DND-41 (cell line): Measurements from ENCODE around the gene SIPA1L3.

Experiments
- ATAC-seq: fragments of 200-7000 bp; cut with Tn5 transposase; 3 replicates; pipeline ENCODE4 v1.9.1; 2021; ENCODE audit warnings: low read depth; ENCODE audit not compliant: insufficient read depth
- DNase-seq: peaks from one replicate; pipeline ENCODE4 v3.0.0-alpha.2; 2020
- H2AFZ ChIP-seq: 2 replicates; pipeline ENCODE4 v1.6.0; 2012; ENCODE audit warnings: low read depth, low read length
- H3K27ac ChIP-seq: 2 replicates; pipeline ENCODE4 v1.5.1; 2012; ENCODE audit warnings: low read length, inconsistent platforms
- H3K27me3 ChIP-seq: fragments of 200-600 bp; sonication (generic); 2 replicates; pipeline ENCODE4 v1.6.0; 2012; ENCODE audit warnings: low read length, mild to moderate bottlenecking, inconsistent platforms; ENCODE audit not compliant: insufficient read depth, poor library complexity
- H3K36me3 ChIP-seq: 2 replicates; pipeline ENCODE4 v1.5.1; 2012; ENCODE audit warnings: low read length, inconsistent platforms; ENCODE audit not compliant: insufficient read depth
- H3K4me1 ChIP-seq: 2 replicates; pipeline ENCODE4 v1.5.1; 2012; ENCODE audit warnings: mild to moderate bottlenecking, low read length; ENCODE audit not compliant: insufficient read depth
- H3K4me2 ChIP-seq: 2 replicates; pipeline ENCODE4 v1.6.0; 2012; ENCODE audit warnings: mild to moderate bottlenecking, moderate library complexity, low read length, inconsistent platforms; ENCODE audit not compliant: insufficient read depth
- H3K4me3 ChIP-seq, 2 experiments: fragments of 200-600 bp in 1 of 2; shearing (Covaris generic) in 1 of 2; 2 replicates each; pipeline ENCODE4 v1.5.1; 2012 to 2016; ENCODE audit warnings: inconsistent platforms in 2 of 2, low read length in 2 of 2, mild to moderate bottlenecking in 2 of 2, low read depth in 1 of 2, moderate library complexity in 1 of 2
- H3K79me2 ChIP-seq: 2 replicates; pipeline ENCODE4 v1.6.0; 2012; ENCODE audit warnings: low read length, inconsistent platforms; ENCODE audit not compliant: insufficient read depth
- H3K9ac ChIP-seq: 2 replicates; pipeline ENCODE4 v1.6.0; 2012; ENCODE audit warnings: low read depth, mild to moderate bottlenecking, inconsistent platforms, low read length, moderate library complexity
- H3K9me3 ChIP-seq: 2 replicates; pipeline ENCODE4 v1.5.1; 2012; ENCODE audit warnings: low read length, moderate library complexity, mild to moderate bottlenecking, inconsistent platforms; ENCODE audit not compliant: insufficient read depth, severe bottlenecking
- H4K20me1 ChIP-seq: 2 replicates; pipeline ENCODE4 v1.6.0; 2012; ENCODE audit warnings: low read length; ENCODE audit not compliant: insufficient read depth
- EZH2 ChIP-seq: IDR thresholded peaks from 3 replicates; pipeline ENCODE4 v1.6.1; 2012; ENCODE audit warnings: borderline replicate concordance, low read depth, mild to moderate bottlenecking, moderate library complexity, low read length, inconsistent platforms; ENCODE audit not compliant: severe bottlenecking
- TF ChIP-seq, protein P1 (sequence below): IDR thresholded peaks from 2 replicates; pipeline ENCODE4 v1.5.1; 2012; ENCODE audit warnings: borderline replicate concordance, low read length, moderate library complexity, mild to moderate bottlenecking; ENCODE audit not compliant: poor library complexity, severe bottlenecking; ENCODE audit errors: extremely low read depth

Gene SIPA1L3

DNA sequence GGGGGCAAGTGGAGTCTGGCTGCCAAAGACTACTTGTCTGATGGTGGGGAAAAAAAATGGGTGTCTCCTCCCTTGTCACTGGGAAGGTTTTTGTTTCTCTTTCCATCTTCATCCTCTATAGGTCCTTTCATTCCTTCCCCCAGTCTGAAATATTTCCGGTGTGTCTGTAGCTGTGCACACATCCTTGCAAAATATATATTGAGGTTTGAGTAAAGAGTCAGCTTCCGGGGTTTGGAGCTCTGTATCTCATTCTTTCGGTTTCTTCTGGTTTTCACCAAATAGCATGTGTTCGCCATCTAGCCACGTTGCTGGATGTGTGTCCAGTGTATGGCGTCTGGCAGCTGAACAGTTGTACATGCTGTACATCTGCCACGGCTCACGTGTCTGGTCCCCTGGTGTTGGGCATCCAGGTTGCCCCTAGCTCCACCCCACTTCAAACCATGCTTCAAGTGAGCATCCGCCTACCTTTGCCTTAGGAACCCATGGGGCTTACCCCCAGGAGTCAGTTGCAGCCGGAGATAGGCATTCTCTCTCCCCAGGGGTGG, 142.2 kb downstream of the SIPA1L3 start:
- Histone ChIP-seq H3K4me1 (peaks cover 36% of the 10 kb centered on the region), H3K36me3 (no peaks in the 10 kb centered on the region), H3K4me2 (peak overlapping the region; percentile 45), H3K9ac (peak overlapping the region; percentile 36), H3K9me3 (no peaks in the 10 kb centered on the region), H3K27ac (peak overlapping the region; percentile 83), H2AFZ (peak overlapping the region; percentile 76), H3K79me2 (no peaks in the 10 kb centered on the region), H3K27me3 (no peaks in the 10 kb centered on the region), H3K4me3 (peak overlapping the region in 1 of 2 experiments; percentile 26; a peak in 2 of 4 replicates), H4K20me1 (peaks cover 2% of the 10 kb centered on the region; the same call in 1 of the 2 replicates)
- DNase-seq = peak; percentile 67
- TF ChIP-seq EZH2 = no peak
- TF ChIP-seq, protein P1, sequence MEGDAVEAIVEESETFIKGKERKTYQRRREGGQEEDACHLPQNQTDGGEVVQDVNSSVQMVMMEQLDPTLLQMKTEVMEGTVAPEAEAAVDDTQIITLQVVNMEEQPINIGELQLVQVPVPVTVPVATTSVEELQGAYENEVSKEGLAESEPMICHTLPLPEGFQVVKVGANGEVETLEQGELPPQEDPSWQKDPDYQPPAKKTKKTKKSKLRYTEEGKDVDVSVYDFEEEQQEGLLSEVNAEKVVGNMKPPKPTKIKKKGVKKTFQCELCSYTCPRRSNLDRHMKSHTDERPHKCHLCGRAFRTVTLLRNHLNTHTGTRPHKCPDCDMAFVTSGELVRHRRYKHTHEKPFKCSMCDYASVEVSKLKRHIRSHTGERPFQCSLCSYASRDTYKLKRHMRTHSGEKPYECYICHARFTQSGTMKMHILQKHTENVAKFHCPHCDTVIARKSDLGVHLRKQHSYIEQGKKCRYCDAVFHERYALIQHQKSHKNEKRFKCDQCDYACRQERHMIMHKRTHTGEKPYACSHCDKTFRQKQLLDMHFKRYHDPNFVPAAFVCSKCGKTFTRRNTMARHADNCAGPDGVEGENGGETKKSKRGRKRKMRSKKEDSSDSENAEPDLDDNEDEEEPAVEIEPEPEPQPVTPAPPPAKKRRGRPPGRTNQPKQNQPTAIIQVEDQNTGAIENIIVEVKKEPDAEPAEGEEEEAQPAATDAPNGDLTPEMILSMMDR = no peak
- ATAC-seq = peak; percentile 91

DNA sequence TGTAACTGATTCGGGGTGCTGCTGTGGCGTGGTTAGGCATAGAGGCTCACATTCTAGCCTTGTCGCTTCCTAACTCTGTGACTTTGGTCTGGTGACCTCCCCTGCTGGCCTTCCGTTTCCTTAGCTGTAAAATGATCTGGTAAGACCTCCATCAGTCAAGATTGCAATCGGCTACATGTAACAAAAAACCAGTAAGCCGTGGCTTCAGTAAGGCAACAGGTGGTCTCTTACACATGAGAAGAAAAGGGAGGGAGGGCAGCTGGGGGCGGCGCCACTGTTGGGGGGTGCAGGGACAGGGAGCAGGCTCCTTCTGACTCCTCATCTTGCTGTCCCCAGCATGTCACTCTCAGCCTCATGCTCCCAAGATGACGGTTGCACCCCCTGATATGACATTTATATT, 148.0 kb downstream of the SIPA1L3 start:
- no peak for TF ChIP-seq EZH2
- TF ChIP-seq, protein P1 = no peak
- H3K27ac ChIP-seq = no peak overlapping the region
- H3K9me3 ChIP-seq = no peaks in the 10 kb centered on the region
- H3K4me3 ChIP-seq = no peak overlapping the region
- ATAC-seq (no peak), DNase-seq (peak; percentile 12)
- peaks cover 4% of the 10 kb centered on the region; the same call in 1 of the 2 replicates for H3K4me1 ChIP-seq
- peaks cover 6% of the 10 kb centered on the region; the same call in 1 of the 2 replicates for H4K20me1 ChIP-seq
- H3K9ac ChIP-seq = no peak overlapping the region
- no peak overlapping the region for H2AFZ ChIP-seq
- H3K4me2 ChIP-seq = no peak overlapping the region
- no peaks in the 10 kb centered on the region for H3K79me2 ChIP-seq
- H3K27me3 ChIP-seq = no peaks in the 10 kb centered on the region
- H3K36me3 ChIP-seq = no peaks in the 10 kb centered on the region

DNA sequence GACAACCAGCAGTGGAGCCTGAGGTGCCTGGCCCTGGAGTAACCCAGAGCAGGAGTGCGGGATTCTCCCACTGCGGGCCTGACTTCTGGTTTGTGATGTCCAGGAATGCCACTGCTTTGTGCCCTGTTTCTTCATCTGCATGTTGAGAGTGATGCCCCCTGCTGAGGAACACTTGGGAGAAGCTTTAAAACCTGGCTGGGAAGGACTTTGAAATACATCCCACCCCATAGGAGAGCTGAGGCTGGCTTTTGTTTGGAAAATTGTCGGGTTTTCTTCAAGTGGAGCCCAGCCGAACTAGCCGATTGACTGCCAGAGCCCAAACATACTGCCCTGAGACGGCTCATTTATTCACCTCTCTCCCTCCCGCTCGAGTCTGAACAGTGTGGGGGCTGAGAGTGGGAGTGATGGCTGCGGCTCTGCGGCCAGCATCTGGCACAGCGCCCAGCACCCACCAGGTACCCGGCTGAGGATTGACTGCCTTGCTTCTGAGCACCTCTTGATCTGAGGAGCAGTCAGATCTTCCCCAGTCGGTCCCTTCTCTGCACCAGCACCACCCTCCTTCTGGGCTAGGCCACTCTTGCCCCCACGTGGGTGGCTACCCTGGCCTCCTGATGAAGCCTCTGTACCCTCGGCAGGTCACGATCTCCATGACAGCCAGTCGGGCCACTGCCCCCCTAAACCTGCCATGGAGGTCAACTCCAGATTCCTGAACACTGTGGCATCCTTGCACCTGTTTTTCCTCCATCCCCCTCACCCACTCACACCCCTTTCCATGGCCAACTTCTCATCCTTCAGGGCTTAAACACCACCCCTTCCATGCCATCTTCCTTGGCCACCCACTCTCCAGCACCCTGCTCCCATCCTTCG, 148.9 kb downstream of the SIPA1L3 start:
- no peak overlapping the region for H3K4me3 ChIP-seq
- H3K79me2 ChIP-seq = no peaks in the 10 kb centered on the region

More for the DNA sequence above, 148.9 kb downstream of the SIPA1L3 start:
- Histone ChIP-seq H3K27ac (no peak overlapping the region), H3K4me1 (peaks cover 4% of the 10 kb centered on the region; the same call in 1 of the 2 replicates), H3K9ac (no peak overlapping the region), H3K27me3 (no peaks in the 10 kb centered on the region), H3K4me2 (no peak overlapping the region), H2AFZ (no peak overlapping the region), H3K9me3 (no peaks in the 10 kb centered on the region), H4K20me1 (peaks cover 6% of the 10 kb centered on the region; the same call in 1 of the 2 replicates), H3K36me3 (no peaks in the 10 kb centered on the region)
- ATAC-seq = no peak
- DNase-seq = no peak
- TF ChIP-seq EZH2 = no peak
- TF ChIP-seq, protein P1 = no peak
